Psoas muscle (tissue), 8 donors: Measurements from ENCODE around the gene LRTM2. TPM values are rescaled to one million over a fixed set of nuclear protein-coding genes. Genes with fewer than 3 reads are reported as not detected.

Experiments used
- ATAC-seq, 4 donors: fragments of 200-7000 bp; cut with Tn5 transposase; one replicate each; pipeline ENCODE4 v1.9.1; 2020; ENCODE audit warnings: moderate library complexity in 3 of 4, mild to moderate bottlenecking in 2 of 4
- DNase-seq, 2 donors: peaks; one replicate each; pipeline ENCODE4 v3.0.0-alpha.2; 2020
- H3K27ac ChIP-seq: fragments of 200-600 bp; one replicate; pipeline ENCODE4 v1.8.0; 2022
- H3K27me3 ChIP-seq, 3 donors: fragments of 200-600 bp in 1 of 3; one replicate each; pipeline versions ENCODE4 v1.6.1 to v1.8.0; 2013 to 2022; ENCODE audit warnings: low read length in 2 of 3, mild to moderate bottlenecking in 2 of 3, moderate library complexity in 1 of 3; ENCODE audit not compliant: insufficient read depth in 3 of 3
- H3K36me3 ChIP-seq, 2 donors: fragments of 200-600 bp in 1 of 2; one replicate each; pipeline versions ENCODE4 v1.6.1 to v1.8.0; 2013 to 2022; ENCODE audit warnings: low read depth in 1 of 2, mild to moderate bottlenecking in 1 of 2, moderate library complexity in 1 of 2; ENCODE audit not compliant: insufficient read depth in 1 of 2
- H3K4me1 ChIP-seq: fragments of 200-600 bp; one replicate; pipeline ENCODE4 v1.8.0; 2022
- H3K4me3 ChIP-seq: fragments of 200-600 bp; one replicate; pipeline ENCODE4 v1.8.0; 2022; ENCODE audit warnings: mild to moderate bottlenecking
- H3K9me3 ChIP-seq: fragments of 200-600 bp; one replicate; pipeline ENCODE4 v1.8.0; 2022
- WGBS, 3 donors: extraction: QIAGEN DNeasy Blood & Tissue Kit; methylation state at CpG; one replicate each; pipeline versions ENCODE4 v1.1.6 to v1.1.7; 2013; 5-methylcytosine and 5-hydroxymethylcytosine counted together
- intact Hi-C, 2 donors: fragments of 100-400 bp; cut with DNase I; formaldehyde crosslinking; loops; one replicate each; pipeline versions ENCODE4 v1.11.0 to v1.14.2; 2022
- polyA plus RNA-seq, 3 donors: library from polyadenylated mRNA; stranded (reverse); fragments of 200-250 nt; gene quantifications; one replicate each; pipeline ENCODE4 v1.2.3, GENCODE V29; 2013
- total RNA-seq, 4 donors: library from RNA; stranded (reverse); fragmentation: NEBNext Ultra II Directional in 2 of 4; extraction: Animal tissue kit (Norgen Biotek cat#: 25700) in 2 of 4; gene quantifications; one replicate each; pipeline versions ENCODE4 v1.2.1 to v1.2.4, GENCODE V29; 2021 to 2023
- TF ChIP-seq, protein P1 (sequence below): fragments of 200-600 bp; IDR thresholded peaks from one replicate; pipeline ENCODE4 v1.8.0; 2022; ENCODE audit warnings: antibody characterized with exemption
- donor health status: healthy with polysubstance abuse.
- donor health status: DM: no; HTN: no; CAD: no; lungs with moderate emphysema.
- donor health status: Bipolar disorder and iron deficiency.
- donor health status: healthy.
- donor health status: DM: yes; HTN: yes; CAD: no.
- donor health status: DM: no; HTN: no; CAD: no.
- donor health status: DM: no; HTN: no; CAD: no.
- donor health status: DM: yes; HTN: yes; CAD: no.

Gene LRTM2
- total and polyA plus RNA-seq, 7 donors = not detected

- peaks cover 0 to 3% (median 0%) of the 10 kb centered on the region in 3 donors for H3K27me3 ChIP-seq
- H3K27ac ChIP-seq = no peak overlapping the region
- TF ChIP-seq, protein P1, sequence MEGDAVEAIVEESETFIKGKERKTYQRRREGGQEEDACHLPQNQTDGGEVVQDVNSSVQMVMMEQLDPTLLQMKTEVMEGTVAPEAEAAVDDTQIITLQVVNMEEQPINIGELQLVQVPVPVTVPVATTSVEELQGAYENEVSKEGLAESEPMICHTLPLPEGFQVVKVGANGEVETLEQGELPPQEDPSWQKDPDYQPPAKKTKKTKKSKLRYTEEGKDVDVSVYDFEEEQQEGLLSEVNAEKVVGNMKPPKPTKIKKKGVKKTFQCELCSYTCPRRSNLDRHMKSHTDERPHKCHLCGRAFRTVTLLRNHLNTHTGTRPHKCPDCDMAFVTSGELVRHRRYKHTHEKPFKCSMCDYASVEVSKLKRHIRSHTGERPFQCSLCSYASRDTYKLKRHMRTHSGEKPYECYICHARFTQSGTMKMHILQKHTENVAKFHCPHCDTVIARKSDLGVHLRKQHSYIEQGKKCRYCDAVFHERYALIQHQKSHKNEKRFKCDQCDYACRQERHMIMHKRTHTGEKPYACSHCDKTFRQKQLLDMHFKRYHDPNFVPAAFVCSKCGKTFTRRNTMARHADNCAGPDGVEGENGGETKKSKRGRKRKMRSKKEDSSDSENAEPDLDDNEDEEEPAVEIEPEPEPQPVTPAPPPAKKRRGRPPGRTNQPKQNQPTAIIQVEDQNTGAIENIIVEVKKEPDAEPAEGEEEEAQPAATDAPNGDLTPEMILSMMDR = no peak
- intact Hi-C loops = no loop called here
- no peaks in the 10 kb centered on the region for H3K9me3 ChIP-seq
- ATAC-seq (no peak), DNase-seq (no peak)
- no peaks in the 10 kb centered on the region for H3K36me3 ChIP-seq
- no peaks in the 10 kb centered on the region for H3K4me1 ChIP-seq
- 65 to 70% (median 65%) methylated on average over 6 of the region's 6 CpGs for WGBS, 3 donors
- H3K4me3 ChIP-seq = no peak overlapping the region
These were observed 51.6 kb downstream of the LRTM2 start for GRCh38 chr12:1872001-1872400.

DNA sequence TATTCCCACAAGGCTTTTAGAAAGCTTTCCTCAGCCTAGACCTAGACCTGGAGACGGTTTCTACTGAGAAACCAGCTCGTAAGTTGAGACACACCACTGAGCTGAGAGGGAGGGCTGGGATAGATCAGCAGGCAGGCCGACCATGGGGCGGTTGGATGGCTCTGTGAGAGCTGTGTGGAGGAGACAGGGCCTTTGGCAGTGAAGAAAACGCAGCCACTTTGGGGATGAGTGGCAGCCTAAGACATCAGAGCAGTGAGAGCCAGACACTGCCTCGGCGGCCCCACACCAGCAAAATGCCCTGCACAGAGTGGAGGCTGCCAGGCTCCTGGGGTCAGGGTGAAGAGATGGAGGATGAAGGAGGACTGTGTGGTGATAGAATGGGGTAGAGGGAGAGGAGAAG, 52.1 kb downstream of the LRTM2 start:
- Histone ChIP-seq H3K4me3 (no peak overlapping the region), H3K4me1 (no peaks in the 10 kb centered on the region), H3K36me3 (no peaks in the 10 kb centered on the region), H3K9me3 (no peaks in the 10 kb centered on the region), H3K27ac (no peak overlapping the region), H3K27me3 (peaks cover 0 to 3% (median 0%) of the 10 kb centered on the region in 3 donors)
- no peak for ATAC-seq
- intact Hi-C loops = no loop called here
- no peak for DNase-seq
- 81 to 85% (median 83%) methylated on average over 7 of the region's 7 CpGs for WGBS, 3 donors
- TF ChIP-seq, protein P1 = no peak

DNA sequence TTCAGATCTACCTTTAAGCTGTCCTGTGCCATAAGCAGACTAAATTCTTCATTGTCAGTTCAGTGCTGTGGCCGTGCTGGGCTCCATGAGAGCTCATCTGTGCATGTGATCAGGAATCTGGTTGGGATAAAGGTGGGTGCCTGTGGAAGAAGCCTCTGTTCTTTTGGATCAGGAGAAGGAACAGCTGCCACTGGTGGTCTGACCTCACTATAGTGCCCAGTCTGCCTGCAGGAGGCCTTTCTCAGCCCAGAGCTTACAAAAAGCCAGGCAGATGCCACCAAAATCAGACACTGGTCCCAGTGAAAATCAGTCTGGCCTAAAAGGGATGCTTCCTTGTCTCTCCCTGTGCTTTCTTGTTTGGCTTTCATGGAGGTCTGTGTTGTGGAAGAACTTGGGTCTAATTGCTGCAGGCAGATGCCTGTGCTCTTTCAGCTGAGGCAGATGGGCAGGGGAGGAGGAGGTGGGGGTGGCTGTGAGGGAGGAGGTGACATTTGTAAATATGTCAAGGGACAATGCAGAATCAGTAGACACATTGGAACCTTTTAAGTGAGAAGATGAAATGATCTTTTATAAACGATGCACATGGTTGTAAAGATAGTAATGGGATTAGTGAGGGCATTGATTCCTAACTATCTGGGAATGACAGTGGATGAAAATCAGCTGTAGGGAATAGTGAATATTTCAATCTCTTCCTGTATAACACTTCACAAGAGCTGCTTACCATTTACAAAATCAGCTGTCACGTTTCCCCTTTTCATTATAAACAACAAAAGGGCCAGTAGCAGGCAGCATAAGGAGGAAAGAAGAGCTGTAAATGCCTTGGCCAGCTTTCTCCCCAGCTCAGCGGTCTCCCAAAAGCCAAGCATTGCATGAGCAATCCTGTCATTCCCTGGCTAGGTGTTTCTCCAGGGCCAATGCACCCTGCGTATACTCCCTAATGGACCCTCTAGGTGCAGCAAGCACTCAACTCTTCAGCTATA, 53.5 kb downstream of the LRTM2 start:
- Histone ChIP-seq H3K27ac (no peak overlapping the region), H3K4me1 (no peaks in the 10 kb centered on the region), H3K4me3 (no peak overlapping the region), H3K9me3 (no peaks in the 10 kb centered on the region), H3K36me3 (no peaks in the 10 kb centered on the region), H3K27me3 (peaks cover 0 to 3% (median 0%) of the 10 kb centered on the region in 3 donors)
- DNase-seq = no peak
- WGBS, 3 donors = 81 to 85% (median 81%) methylated on average over 5 of the region's 5 CpGs
- intact Hi-C loops = no loop called here
- TF ChIP-seq, protein P1 = no peak
- no peak for ATAC-seq

DNA sequence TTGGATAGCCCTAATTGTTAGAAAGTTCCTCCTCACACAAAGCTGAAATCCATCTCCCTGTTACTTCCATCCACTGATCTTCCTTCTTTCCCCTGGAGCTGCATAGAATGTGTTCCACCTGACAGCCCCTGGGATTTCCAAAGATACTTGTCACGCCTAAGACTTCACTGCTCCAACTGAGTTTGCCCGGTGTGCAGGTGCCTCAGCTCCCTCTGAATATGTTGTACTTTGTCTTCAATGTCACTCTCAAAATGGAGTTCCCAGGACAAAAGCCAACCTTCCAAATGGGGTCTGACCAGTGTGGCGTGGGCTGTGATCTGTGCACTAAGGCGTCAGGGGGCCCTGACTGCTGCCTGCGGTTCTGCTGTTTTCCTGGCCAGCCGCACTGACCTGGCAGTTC, 55.2 kb downstream of the LRTM2 start:
- H3K27me3 ChIP-seq = no peaks in the 10 kb centered on the region
- no peak for ATAC-seq
- DNase-seq = no peak
- intact Hi-C loops = no loop called here
- WGBS, 3 donors = 64 to 80% (median 74%) methylated on average over 6 of the region's 6 CpGs
- no peak overlapping the region for H3K4me3 ChIP-seq
- no peaks in the 10 kb centered on the region for H3K36me3 ChIP-seq
- no peak overlapping the region for H3K27ac ChIP-seq
- TF ChIP-seq, protein P1 = no peak
- no peaks in the 10 kb centered on the region for H3K9me3 ChIP-seq
- no peaks in the 10 kb centered on the region for H3K4me1 ChIP-seq
